HL-60/S4 (cell line): ENCODE measurements around the gene CSTF2T.
"Not testable (repeated sequence)": the region's sequence is repeated elsewhere in the genome, so short reads cannot be mapped to it uniquely, and the experiment has no call there.

ENCODE experiments used
- in situ Hi-C: fragments of 300-500 bp; cut with MboI; formaldehyde crosslinking; loops from 2 replicates; pipeline ENCODE4 v1.14.3; 2022; ENCODE audit warnings: low sequenced_read_pairs

The CSTF2T gene

DNA sequence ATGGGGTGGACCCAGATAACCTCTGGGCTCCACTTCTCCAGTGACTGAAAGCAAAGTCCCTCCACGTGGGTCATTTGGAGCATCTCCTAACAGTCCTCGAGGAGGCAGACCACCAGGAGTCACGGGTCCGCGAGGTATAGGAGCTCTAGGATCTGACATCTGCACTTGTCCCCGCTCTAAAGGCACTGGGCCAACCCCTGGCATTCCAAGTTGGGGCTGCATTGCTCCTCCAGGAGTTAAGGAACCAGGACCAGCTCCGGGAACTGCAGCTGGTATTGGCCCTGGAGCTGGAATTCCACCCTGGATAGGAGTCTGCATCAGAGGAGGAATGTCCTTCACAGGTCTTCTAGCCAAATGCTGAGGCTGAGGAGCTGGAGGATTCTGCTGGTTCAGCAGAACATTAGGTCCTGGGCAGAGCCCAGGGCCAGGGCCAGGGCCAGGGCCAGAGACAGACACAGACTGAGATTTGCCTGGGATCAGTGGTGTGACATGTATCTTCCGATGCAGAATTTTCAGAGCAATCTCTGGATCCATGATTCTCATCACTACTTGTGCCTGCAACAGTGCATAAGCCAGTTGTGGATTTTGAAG is 827 bp downstream of the CSTF2T start:
- in situ Hi-C loops: no loop called here

DNA sequence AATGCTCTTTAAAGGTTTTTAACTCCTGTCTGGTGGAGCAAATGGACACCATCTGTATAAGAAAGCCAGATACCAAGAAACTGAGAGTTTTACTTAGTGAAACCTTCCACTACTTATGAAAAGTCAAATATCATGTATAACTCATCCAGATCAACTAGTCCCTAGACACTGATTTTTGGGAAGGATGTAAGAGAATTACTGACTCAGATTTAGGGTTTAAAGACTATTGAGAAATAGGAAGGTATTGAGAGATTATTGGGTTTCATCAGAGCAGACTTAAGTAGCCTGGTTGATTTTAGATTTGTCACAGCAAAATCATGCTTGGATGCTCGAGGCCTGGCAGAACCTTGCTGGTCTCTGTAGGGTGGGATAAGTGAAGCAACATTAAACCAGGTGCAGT is 3.1 kb downstream of the CSTF2T start:
- in situ Hi-C loops: no loop called here

DNA sequence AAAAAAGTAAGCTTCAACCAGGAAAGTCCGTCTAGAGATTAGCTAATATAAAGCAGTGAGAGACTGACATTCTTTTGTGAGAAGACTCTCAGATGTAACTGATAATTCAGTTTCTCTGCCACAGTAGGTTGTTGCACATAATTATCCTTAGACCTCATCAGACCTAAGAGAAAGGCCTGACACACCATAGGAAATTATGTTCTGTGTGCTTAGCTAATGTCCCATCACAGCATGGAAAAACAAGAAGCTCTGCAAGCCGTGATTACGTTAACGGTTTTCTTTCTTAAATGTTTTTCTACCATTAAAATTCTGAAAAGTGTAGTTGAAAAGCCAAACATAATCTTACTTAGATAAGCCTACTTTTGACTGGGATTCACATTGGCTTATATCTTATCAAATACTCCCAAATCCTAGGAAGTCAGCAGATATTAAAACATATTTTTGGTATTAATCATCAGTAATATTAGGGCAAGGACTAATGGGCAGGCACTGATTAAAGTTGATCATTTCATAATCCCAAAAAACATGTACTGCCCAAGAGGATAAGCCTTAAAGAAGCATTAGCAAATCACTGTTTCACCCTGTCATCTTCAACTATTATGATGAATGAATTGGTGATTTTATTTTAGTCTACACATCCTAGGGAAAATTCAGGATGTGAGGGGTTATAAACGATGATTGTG is 5.2 kb downstream of the CSTF2T start:
- in situ Hi-C loops: no loop called here

DNA sequence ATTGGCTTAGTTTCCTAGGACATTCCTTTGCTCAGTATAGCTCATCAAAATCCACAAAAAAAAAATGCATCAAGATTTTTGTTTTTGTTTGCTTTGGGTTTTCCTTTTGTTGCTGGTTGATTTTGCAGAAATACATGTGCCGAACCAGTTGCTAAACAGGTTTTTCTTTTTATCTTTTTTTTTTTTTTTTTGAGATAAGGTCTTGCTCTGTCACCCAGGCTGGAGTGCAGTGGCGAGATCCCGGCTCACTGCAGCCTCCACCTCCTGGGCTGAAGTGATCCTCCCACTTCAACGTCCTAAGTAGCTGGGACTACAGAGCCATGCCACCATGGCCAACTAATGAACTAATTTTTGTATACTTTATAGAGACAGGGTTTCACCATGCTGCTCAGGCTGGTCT is 8.3 kb downstream of the CSTF2T start:
- in situ Hi-C loops: no loop called here

DNA sequence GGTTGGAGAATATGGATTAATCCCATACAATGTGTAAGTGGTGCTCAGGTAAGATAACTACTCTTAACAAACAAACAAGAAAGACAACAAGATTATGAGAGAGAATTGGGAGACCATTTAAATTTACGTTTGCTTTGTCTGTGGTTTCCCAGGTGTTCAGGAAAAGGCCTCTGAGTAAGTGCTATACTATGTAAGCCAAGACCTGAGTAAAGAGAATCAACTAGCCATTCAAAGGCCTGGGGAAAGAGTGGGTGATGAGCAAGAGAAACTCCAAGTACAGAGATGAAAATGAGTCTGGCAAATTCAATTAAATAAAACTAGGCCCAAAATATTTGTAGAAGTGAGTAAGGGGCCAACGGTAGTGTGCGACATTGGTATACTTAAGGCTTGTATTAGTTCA is 9.9 kb downstream of the CSTF2T start:
- in situ Hi-C loops: no loop called here

DNA sequence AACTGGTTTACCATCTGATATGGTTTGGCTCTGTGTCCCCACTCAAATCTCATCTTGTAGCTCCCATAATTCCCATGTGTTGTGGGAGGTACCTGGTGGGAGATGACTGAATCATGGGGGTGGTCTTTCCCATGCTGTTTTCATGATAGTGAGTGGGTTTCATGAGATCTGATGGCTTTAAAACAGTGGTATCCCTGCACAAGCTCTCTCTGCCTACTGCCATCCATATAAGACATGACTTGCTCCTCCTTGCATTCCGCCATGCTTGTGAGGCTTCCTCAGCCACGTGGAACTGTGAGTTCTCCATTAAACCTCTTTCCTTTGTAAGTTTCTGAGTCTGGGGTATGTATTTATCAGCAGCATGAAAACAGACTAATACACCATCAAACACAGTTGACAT is 10.6 kb downstream of the CSTF2T start:
- in situ Hi-C loops: not testable (repeated sequence)

DNA sequence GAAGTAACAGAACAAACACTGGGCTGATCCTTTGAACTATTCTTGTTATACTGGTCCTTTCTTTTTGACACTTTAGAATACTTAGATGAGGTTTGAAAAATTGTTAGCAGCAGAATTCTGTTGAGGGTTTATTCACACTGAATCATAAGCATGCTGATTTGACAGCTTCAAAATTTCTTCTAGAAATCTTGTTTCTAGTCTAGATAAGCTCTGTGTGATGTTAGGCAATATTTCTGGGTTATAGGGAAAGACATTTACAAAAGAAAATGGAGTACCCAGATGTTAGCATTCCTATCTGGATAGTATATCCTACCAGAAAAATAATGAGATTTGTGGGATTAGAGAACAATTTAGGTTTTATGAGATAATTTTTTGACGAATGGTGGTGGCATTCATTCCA is 12.1 kb downstream of the CSTF2T start:
- in situ Hi-C loops: no loop called here

DNA sequence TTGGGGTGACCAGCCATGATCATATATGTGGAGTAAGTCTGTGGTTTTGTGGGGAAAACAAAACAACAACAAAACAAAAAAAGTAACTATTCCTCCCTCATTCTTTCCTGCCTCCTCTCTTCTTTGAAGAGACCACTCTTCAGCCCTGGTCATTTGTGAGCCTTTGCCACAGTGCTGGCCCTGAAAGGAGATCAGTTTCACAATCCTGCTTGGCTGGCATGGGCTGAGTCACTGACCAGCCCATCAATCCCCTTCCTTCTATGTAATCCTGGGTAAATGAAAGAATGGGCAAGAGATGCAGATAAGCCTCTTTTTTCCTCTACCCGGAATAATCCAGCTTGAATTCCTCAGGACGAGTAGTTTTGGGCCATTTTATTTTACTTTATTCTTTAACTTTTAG is 13.6 kb downstream of the CSTF2T start:
- in situ Hi-C loops: no loop called here

DNA sequence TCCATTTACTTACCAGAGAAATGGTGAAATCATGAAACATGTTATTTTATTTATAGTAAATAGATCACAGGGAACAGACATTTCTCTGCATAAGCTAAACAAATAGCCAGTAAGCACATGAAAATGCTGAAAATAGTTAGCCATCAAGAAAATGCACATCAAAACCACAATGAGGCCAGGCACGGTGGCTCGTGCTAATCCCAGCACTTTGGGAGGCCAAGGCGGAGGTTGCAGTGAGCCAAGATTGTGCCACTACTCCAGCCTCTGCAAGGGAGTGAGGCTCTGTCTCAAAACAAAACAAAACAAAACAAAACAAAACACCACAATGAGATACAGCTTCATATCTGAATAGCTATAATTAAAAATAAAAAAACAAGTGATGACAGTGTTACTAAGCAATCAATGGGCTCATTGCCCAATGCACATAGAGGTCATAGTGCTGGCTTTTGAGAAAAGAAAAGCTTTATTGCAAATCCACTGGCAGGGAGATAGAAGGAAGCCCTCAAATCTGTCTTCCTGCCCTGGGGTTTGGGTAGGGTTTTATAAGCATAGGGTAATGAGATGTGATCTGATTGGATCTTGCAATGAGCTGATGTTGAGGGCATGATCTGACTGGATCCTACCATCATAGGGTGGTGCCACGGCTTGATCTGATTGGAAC is 16.2 kb downstream of the CSTF2T start:
- in situ Hi-C loops: no loop called here

DNA sequence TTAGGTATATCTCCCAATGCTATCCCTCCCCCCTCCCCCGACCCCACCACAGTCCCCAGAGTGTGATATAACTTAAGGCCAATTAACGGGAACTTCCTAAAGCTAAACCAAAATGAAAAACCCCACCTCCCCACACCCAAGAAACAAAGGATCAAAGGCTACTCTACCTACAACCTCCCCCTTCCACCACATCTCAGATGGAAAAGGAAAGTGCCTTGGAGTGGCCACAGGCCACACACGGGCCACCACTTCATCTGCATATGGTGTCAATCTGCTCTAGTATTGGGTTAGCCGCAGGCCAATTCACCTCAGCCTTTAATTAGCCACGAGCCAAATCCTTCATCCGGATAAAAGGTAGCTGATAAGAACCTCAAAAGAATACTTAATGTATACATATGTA is 19.6 kb downstream of the CSTF2T start:
- in situ Hi-C loops: no loop called here

DNA sequence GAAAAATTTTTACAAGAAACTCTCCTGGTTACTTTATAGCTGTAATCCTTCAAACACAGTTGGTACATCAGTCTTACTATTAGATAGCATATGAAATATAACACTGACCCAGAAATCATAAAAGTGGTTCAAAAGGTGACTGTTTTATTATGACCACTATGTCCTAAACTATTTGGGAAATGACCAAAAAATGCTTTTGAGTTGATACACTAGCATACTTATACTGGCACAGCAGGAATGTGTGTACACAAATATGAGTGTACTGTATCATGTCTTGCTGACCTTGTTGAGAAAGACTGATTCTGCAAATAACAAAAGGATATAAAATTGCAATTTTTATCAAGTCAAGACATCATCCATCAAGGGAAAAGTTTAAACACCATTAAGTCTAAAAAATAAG is 24.3 kb downstream of the CSTF2T start:
- in situ Hi-C loops: no loop called here

DNA sequence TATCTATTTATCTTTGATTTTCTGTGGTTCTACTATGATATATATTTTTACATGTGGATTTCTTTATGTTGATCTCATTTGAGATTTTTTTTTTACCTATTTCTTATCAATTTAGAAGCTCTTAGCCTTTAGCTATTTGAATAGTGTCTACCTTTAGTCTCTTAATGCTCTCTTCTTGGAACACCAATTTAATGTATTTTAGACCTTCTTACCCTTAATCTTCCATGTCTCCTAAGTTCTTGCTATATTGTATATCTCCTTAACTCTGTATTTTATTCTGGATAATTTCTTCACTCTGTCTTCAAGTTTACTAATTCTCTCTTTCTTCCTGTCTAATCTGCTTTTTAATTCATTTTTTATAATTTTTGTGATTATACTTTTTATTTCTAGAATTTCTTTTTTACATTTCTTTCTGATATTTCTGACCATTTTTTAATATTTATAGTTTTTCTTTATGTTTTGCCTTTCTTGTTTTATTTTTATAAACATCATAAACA is 27.3 kb downstream of the CSTF2T start:
- in situ Hi-C loops: no loop called here

DNA sequence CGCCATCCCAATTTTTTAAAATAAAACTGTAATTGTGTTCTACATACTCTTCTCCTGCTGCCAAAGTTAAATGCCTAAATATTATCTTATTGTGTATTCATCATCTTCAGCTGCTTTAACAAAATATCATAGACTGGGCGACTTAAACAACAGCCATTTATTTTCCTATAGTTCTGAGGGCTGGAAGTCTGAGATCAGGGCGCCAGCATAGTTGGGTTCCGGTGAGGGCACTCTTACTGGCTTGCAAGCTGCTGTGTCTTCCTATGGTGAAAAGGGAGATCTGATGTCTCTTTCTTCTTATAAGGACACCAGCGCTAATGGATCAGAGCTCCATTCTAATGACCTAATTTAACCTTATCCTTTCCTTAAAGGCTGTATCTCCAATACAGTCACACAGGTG is 30.4 kb downstream of the CSTF2T start:
- in situ Hi-C loops: no loop called here

DNA sequence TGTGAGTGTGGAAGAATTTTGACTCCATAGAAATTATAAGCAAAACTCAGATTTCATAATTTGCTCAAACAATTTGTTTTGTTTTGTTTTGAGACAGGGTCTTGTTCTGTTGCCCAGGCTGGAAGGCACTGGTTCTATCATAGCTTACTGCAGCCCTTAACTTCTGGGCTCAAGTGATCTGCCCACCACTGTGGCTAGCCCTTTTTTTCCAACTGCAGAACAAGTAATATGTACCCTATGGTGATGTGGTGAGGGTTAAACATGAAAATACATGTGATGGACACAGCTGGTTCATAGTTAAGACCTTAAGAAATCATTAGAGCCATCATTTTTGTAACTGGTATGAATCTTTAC is 31.1 kb downstream of the CSTF2T start:
- in situ Hi-C loops: no loop called here

DNA sequence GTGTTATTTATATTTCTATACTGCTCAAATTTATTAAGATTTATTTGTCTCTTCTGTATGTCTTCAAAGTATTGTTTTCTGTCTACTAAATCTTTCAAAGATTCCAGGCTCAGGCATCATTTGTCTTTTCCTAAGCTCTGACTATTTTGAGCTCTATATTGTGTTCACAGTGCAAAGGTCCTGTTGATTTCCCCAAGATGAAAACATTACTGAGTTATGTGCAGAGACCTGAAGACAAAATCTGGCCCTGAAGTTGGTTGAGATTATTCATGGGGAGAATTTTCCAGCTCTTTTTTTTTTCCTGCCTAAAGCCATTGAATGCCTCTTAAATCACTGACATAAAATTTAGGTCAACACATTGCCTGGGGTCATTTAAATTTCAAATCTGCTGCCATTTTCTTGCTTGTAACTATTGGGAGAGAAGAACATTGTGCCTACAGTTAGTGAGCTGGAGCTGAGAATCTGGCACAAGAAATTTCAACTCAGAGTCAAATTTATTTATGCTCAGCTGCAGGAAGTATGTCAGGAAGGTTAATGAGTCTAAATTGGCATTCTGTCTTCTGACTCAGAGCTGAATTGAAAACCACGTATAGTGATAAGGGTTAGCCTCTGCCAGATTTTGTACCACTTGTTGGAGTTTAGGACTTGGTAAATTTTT is 31.6 kb downstream of the CSTF2T start:
- in situ Hi-C loops: no loop called here

DNA sequence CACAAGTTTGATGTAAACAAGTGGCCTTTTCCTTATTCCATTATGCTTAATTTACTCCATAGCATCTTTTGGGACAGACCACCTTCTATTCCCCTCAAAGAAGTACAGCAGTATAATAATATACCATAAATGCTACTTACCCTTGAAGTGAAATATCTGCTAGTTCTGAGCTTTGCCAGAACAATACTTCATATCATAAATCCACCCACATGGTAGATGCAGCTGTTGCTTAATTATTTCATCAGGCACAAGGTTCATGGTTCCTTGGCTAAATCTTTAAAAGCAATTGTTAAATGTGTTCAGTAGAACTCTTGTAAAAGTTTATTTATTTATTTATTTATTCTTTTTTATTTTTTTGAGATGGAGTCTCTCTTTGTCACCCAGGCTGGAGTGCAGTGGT is 32.9 kb downstream of the CSTF2T start:
- in situ Hi-C loops: no loop called here

DNA sequence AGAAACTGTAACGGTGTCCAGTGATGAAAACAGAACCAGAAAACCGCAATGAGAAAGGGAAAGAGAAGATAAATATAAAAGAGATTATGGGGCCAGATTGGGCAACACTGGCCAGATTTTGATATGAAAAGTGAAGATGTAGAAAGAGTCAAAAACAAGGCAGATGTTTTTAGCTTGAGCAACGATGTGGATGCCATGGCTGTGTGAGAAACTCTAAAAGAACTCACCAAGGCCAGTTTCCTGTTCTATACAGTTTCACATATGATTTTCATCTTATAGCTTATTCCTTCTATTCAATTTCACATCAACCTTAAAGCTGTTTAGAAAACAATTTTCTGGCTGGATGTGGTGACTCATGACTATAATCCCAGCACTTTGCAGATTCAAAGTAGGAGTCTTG is 36.3 kb downstream of the CSTF2T start:
- in situ Hi-C loops: no loop called here

DNA sequence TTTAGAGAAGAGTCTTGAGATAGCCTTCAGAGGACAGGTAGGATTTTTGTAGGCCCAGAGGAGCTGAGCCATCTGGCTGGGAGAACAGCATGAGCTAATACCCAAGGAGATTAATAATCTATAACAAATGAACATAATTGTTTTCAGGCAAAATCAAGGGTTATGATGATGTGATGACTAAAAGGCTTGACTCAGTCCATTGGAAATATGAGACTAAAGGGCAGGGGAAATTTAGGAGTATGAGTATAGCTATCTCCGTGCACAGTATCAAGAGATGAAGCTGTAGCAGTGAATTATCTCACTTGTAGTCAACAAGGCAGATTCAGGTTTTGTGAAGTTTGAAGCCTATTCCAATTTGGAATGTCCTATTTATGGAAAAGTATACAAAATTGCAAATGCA is 40.1 kb downstream of the CSTF2T start:
- in situ Hi-C loops: no loop called here

DNA sequence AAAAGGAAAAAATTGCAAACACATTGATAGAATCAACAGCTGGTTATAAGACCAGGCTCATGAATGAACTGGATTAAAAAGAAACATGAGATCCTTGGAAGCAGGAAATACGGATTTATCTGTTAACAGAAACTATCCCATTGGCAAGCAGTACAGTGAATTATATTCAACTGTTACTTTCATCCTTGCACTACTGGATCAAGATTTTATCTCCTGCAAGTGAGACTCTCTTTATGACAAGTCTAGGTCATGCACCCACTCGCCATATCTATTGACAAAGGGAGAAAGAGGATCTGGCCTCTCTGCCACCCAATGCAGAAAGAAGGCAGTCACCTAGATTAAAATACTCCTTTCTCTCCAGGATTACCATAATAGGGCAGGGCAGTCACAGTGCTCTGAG is 41.4 kb downstream of the CSTF2T start:
- in situ Hi-C loops: no loop called here

DNA sequence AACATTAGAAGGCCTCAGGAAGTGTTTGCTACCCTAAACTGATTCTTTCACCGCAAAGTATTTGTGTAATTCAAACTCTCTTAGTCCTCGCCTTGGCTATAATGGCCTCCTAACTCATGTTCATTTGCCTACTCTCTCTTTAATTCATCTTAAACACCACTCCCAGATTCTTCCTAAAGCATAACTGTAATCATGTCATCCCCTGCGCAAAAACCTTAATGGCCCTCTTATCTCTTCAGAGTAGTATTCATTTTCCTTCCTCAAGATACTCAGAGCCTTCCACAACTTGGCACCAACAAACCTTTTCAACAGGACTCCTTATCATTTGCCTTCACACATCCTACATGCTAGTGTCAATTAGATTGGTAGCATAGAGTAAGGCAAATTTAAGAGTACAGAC is 42.9 kb downstream of the CSTF2T start:
- in situ Hi-C loops: no loop called here

DNA sequence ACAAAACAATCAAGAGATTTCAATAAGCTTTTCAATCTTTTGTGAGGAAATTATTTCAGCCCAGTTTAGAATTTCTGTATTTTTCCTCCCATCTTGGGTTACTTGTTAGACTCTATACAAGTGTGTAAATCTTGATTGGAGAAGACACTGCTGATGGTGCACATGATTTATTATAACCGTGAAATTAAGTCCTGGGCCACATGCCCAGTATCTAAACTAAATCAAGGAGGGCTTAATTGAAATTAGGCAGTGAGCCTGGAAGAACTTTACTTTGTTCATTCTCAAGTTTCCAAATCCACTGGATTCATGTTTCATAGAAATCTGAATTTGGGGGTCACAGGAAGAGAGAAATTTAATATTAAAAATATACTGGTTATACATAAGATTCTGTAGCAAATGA is 44.5 kb downstream of the CSTF2T start:
- in situ Hi-C loops: no loop called here

DNA sequence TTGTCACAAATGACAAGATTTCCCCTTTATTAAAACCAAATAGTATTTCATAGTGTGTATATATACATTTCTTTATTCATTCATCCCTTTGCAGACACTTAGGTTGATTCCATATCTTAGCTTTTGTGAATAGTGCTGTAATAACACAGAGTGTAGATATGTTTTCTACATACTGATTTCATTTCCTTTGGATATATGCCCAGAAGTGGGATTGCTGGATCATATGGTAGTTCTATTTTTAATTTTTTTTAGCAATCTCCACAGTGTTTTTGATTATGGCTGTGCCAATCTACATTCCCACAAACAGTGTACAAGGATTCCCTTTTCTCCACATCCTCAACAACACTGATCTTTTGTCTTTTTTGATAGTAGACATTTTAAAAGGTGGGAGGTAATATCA is 46.4 kb downstream of the CSTF2T start:
- in situ Hi-C loops: no loop called here
